Stimulated activated CD4-positive, alpha-beta T cell treated with anti-CD3 and anti-CD28 coated beads, Interleukin-2, amount 100 ng/mL, for 24 hours (primary cell): ENCODE results near the gene KLF6.
"Not testable (repeated sequence)": the region's sequence is repeated elsewhere in the genome, so short reads cannot be mapped to it uniquely, and the experiment has no call there.

Source experiments
- DNase-seq, 2 donors: peaks; one replicate each; pipeline ENCODE4 v3.0.0-alpha.2; 2020

The KLF6 gene

GRCh38 chr10:3755440-3756359 is 29.3 kb downstream of the KLF6 start:
- DNase-seq = peak in 1 of 2 donors; percentile 17

DNA sequence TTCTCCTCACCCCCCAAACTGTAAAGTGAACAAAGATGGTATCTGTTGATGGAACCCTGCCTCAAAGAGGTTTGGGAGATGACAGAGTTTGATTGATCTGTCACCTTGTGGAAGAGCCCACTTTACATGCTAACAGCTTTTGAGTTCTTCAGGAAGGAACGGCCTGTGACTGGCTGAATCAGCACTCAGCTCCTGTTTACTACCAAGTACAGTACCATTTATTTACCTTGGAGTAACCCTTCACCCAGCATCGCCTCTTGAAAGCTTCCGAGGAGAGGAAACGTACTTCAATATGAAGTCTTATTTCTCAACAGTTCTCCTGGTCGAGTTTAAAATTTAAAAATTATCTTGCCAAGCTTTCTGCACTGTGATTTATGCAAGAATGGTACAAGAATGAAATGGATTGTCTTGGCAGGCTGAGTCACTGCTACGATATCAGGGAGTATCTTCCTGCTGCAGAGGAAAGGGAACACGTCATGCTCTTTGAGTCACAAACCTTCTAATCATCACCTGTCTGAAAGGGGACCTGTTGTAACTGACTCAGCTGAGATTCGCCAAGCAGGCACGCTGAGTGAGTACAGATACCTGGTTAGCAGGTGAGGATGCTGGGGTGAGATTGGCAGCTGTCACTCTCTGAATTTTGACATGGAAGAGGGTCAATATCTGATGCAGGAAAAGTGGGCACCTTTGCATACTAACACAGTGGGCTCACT is 30.1 kb downstream of the KLF6 start:
- peak in 1 of 2 donors; percentile 19 for DNase-seq

DNA sequence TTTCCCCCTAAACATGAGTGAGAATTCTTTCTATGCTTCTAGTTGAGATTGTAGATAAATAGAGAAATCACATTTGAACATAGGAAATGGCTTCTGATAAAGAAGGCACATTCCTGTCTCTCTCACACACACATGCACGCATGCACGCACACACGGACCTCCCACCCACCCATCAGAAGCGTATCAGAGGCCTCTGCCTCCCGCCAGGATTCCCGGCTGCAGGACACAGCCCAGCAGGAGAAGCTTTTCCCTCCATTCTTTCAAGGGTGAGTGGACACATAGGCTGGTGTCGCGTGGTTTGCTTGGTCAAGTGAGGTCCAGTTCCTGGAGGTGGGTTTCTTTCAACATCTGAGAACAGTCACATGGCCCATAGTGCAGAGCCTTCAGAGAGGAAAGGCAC is 34.2 kb downstream of the KLF6 start:
- peak in 1 of 2 donors; percentile 9 for DNase-seq

DNA sequence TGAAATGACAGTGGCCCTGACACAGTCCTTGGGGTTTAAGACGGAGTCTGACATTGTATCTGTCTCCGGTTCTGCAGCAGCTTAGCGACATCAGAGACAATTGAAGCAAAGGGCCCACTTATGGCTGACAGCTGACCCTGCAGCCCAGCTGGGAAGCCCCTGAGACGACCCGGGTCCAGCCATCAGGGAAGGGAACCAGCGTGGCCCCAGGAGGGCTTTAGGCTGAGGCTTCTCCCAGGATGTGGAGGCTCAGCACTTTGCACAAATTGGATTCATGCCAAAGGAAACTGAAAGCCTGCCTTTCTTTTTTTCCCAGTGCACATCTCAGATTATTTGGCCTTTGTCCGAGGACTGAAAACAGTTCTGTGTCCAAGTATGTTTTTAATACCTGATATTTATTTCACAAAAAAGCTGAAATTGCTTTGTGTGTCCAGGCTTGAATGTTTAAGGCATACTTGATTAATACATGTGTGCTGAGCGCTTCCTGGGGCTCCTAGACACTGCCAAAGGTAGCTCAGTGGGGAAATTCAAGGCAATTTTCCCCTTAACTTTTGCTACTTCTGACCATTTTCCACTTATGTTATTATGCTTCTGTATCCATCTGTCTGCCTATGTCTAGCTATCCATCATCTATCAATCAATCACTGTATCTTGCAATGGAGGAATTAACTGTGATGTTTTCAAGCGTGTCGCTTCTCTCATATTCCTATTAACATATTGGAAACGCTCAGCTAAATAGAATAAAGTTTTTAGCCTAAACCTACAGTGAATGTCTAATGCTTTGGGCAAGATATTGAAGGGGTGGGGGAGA is 34.8 kb downstream of the KLF6 start:
- peak in 1 of 2 donors; percentile 1 for DNase-seq

GRCh38 chr10:3749600-3749999 is 35.4 kb downstream of the KLF6 start:
- DNase-seq = peak in 1 of 2 donors; percentile 5

DNA sequence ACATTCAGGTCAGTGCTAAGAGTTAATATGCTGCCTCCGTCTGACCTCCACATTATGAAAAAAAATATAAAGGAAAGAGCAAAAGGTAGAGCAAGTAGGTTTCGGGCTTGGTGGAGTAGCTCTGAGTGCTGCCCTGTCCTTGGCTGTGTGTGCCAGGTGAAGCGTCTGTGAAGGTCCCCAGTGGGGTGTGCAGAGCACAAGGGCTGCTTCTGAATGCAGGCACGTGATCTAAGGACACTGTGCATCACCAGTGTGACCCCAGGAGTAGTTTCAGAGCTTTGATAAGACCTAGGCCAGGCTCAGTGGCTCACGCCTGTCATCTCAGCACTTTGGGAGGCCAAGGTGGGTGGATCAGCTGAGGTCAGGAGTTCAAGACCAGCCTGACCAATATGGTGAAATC is 36.0 kb downstream of the KLF6 start:
- peak in 1 of 2 donors; percentile 15 for DNase-seq

GRCh38 chr10:3748484-3748883 is 36.5 kb downstream of the KLF6 start:
- DNase-seq = no peak

DNA sequence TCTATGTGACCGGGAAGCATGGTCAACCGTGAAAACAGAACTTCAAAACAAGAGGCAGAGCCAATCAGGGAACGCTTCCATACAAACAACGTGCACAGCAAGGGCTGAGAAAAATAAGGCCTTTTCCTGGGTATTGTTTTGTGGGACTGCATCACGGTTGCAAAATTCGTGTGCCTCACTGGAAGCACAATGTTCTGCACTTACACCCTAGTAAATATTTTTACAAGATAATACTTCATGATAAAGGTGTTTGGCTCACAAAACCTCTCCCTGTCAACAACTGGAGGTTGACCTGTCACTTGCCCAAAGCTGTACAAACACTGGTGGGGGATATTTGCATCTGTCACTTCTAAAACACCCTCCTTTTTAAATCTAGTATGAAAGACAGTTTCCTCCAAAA is 37.0 kb downstream of the KLF6 start:
- peak in 1 of 2 donors; percentile 1 for DNase-seq

GRCh38 chr10:3747248-3747960 is 37.6 kb downstream of the KLF6 start:
- DNase-seq = peak in 1 of 2 donors; percentile 11

DNA sequence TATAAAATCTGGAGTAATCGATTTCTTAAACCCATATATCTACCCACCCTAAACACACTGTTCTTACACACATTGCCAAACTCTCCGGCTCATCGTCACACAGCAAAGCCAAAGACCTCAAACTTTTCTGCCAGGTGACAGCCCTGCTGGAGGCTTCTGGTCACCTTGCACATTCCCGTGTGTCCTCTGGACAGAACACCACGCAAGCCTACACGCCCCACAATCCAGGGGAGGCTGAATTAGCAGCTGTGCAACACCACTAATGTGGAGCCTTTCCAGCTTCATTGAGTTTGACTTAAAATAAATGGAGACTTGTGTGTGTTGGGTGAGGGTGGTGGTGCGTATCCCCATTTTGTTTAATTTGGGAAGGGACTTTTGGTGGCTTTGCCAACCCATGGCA is 38.4 kb downstream of the KLF6 start:
- DNase-seq = peak in 1 of 2 donors; percentile 11

DNA sequence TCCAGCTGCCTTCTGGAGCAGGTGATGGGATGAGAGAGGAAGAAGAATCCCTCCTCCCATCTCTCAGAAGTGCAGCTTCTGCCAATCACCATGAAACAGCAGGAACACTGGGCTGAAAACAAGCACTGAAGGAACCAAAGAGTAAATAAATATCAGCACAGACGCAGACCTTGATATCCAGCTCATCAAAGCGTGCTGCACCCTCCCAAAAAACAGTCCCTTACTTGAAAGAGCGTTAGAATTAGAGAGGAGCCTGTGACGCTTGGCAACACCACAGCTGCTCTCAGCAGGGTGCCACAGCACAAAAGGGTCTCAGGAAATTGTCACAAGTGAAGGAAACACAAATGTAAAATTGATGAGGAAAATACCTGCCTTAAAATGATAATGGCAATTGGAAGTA is 39.5 kb downstream of the KLF6 start:
- peak in 1 of 2 donors; percentile 4 for DNase-seq

- peak in 1 of 2 donors; percentile 15 for DNase-seq
Observed at GRCh38 chr10:3741688-3742461, 43.1 kb downstream of the KLF6 start.

DNA sequence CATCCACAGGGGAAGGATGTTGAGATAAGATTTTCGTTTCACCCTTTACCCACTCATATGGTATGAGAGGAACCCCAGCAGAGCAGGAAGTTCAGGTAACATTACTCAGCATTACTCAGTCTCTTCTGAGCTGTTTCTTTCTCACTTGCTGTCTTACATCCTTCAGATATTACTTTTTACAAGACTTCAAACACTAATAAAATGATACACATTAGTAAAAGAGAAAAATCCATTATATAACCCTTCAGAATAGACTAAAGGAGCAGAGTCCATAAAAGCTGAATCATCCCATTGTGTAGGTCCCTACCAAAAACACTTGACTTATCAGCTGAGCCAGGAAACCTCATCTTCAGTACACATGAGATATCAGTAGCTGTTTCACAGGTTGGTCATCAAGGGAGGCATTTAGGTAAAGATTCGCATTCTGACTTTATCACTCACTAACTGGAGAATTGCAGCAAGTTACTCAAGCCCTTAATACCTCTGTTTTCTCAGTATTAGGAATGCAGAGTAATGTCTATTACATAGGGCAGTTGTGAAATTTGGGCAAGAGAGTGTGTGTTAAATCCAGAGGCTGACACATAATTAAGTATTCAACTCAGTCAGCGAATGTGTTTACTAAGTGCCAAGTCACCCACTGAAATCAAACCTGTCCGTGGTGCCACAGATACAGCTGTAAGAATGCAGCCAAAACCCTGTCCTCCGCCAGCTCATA is 44.7 kb downstream of the KLF6 start:
- DNase-seq = peak in 1 of 2 donors; percentile 34

DNA sequence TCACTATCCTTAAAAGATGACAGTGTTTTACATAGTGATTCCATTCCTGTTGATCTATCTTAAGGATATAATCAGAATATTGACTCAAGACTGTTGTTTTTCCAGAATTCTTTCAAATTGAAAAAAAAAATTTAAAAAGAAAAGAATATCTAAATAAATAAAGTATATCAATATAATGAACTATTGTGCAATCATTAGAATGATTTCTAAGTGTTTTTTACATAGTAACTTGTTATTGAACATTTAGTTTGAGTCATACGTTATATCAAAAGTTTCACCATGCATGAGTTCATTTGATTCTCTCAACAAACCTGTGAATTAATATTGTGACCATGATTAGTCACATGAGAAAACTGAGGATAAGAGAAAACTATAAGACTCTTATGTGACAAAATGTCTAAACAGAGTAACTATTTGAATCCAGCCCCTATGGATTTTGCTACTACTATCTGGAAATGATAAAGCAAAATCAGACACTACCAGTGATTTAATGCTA is 46.1 kb downstream of the KLF6 start:
- no peak for DNase-seq

DNA sequence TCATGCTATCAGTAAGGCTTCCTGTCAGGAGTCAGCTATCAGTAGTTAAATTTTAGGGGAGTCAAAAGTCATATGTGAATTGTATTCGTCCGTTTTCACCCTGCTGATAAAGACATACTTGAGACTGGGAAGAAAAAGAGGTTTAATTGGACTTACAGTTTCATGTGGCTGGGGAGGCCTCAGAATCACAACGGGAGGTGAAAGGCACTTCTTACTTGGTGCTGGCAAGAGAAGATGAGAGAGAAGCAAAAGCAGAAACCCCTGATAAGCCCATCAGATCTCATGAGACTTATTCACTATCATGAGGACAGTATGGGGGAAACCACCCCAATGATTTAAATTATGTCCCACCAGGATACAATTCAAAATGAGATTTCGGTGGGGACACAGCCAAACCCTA is 47.1 kb downstream of the KLF6 start:
- no peak for DNase-seq

DNA sequence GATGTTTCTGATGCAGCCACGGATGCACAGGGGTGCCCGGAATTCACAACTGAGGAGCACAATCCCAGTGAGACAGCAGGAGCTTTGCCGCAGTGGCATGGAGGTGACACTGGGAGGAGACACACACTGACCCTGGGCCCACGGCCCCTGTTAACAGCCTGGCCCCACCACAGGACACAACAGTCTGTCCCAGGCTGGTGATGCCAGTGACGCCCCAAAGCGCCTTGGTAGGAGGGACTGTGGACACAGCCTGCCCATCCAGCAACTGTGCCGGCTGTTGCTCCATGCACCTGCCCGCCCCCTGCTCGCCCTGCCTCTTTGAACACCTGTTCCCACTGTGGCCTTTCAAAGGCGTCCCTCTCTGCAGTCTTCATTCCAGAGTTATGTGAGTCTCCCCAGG is 49.8 kb downstream of the KLF6 start:
- no peak for DNase-seq

DNA sequence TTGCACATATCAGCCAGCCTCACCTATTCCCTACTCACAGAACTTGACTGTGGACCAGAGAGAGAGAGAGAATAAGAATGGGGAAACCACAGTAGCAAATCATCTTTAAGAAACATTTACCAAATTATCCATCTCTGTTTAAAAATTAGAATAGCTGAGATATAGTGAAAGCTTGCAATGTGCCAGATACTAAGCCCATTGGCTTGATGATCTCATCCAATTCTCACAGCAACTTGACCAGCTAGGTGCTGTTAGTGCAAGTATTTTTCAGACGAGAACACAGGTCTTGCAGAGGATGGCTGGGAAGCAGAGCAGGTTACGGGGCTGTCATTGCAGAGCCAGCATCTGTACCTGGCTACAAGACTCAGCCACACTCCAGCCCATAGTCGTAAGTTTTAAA is 50.9 kb downstream of the KLF6 start:
- DNase-seq = no peak

DNA sequence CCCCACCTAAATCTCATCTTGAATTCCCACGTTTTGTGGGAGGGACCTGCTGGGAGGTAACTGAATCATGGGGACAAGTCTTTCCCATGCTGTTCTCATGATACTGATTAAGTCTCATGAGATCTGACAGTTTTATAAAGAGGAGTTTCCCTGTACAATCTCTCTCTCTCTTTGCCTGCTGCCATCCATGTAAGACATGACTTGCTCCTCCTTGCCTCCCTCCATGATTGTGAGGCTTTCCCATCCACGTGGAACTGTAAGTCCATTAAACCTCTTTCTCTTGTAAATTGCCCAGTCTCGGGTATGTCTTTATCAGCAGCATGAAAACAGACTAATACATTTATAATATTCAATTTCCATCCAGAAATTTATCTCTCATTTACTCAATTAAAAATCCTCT is 52.8 kb downstream of the KLF6 start:
- DNase-seq = not testable (repeated sequence)

- no peak for DNase-seq
Observed at GRCh38 chr10:3729397-3729976, 55.5 kb downstream of the KLF6 start.

DNA sequence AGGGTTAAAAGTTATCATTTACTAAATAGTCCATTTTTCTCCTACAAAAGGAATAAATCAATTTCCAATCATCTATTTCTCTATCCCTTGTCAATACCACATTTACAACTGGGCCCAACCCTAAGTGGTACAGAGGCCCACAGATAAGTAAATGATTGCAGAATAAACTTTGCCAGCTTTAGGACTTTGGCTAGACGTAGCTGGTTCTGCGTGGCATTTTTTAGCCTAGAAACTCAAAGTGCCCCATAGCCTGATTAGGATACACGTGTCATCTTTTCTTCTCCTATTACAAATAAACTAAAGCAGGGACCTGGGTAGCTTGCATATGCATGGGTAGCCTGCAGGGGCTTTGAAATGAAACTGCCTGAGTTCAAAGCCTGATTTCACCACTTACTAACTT is 56.4 kb downstream of the KLF6 start:
- DNase-seq = no peak
